Caco-2 (cell line): ENCODE results near the gene MSL1. TPM values are rescaled to one million over a fixed set of nuclear protein-coding genes. Genes with fewer than 3 reads are reported as not detected.

Experiments
- BruUV-seq: library from RNA; stranded (reverse); fragments of 400-500 nt; replicated peaks from 2 replicates; lab custom pipeline; 2021; lab: Mats Ljungman, UMichigan
- CTCF ChIA-PET: fragments of 300-600 bp; sonication (Branson Sonifier 250); formaldehyde crosslinking; loops from one replicate; lab custom pipeline; 2022; ENCODE audit warnings: antibody characterized with exemption; lab: Charles Lee
- POLR2A ChIA-PET: fragments of 300-600 bp; sonication (Branson Sonifier 250); formaldehyde crosslinking; loops from one replicate; lab custom pipeline; 2022; ENCODE audit warnings: antibody characterized with exemption; lab: Charles Lee
- DNase-seq, 2 experiments: peaks; one replicate each; pipeline versions ENCODE4 v3.0.0 to v3.0.0-alpha.2; 2020 to 2022
- H3K27me3 ChIP-seq: replicated peaks from 2 replicates; pipeline ENCODE4 v1.6.0; 2011; ENCODE audit warnings: low read length; ENCODE audit not compliant: control insufficient read depth, insufficient read depth
- H3K36me3 ChIP-seq: 2 replicates; pipeline ENCODE4 v1.5.1; 2011; ENCODE audit warnings: low read length; ENCODE audit not compliant: control insufficient read depth, insufficient read depth
- H3K4me1 ChIP-seq: fragments of 250-450 bp; sonication (Bioruptor Pico); 2 replicates; pipeline ENCODE4 v1.5.1; 2020; ENCODE audit warnings: mild to moderate bottlenecking
- H3K4me3 ChIP-seq: 2 replicates; pipeline ENCODE4 v1.5.1; 2011; ENCODE audit warnings: low read depth, mild to moderate bottlenecking, control low read depth, low read length
- H3K9me3 ChIP-seq: fragments of 250-450 bp; sonication (Bioruptor Pico); 2 replicates; pipeline ENCODE4 v1.5.1; 2020; ENCODE audit warnings: mild to moderate bottlenecking, moderate library complexity
- H3K27ac Mint-ChIP-seq: one replicate; pipeline ENCODE4 v1.8.0; 2022; ENCODE audit warnings: mixed read lengths; ENCODE audit not compliant: unreplicated experiment
- H3K27me3 Mint-ChIP-seq: one replicate; pipeline ENCODE4 v1.8.0; 2022; ENCODE audit warnings: mixed read lengths; ENCODE audit not compliant: insufficient read depth, unreplicated experiment
- H3K36me3 Mint-ChIP-seq: one replicate; pipeline ENCODE4 v1.8.0; 2022; ENCODE audit warnings: mild to moderate bottlenecking, mixed read lengths; ENCODE audit not compliant: insufficient read depth, unreplicated experiment
- H3K4me1 Mint-ChIP-seq: one replicate; pipeline ENCODE4 v1.8.0; 2022; ENCODE audit warnings: low read depth, mixed read lengths; ENCODE audit not compliant: unreplicated experiment
- H3K4me3 Mint-ChIP-seq: one replicate; pipeline ENCODE4 v1.8.0; 2022; ENCODE audit warnings: mild to moderate bottlenecking, moderate library complexity, mixed read lengths; ENCODE audit not compliant: unreplicated experiment
- H3K9me3 Mint-ChIP-seq: one replicate; pipeline ENCODE4 v1.8.0; 2022; ENCODE audit warnings: mixed read lengths; ENCODE audit not compliant: unreplicated experiment
- CTCF ChIP-seq, 2 experiments: fragments of 200-600 bp in 1 of 2; IDR thresholded peaks; 1 replicate in 1 of 2; 2 replicates in 1 of 2; pipeline versions ENCODE4 v1.5.1 to v1.8.0; 2011 to 2022; ENCODE audit warnings: antibody characterized with exemption in 1 of 2, control low read depth in 1 of 2, inconsistent platforms in 1 of 2, low read depth in 1 of 2, low read length in 1 of 2, mild to moderate bottlenecking in 1 of 2, moderate library complexity in 1 of 2; ENCODE audit not compliant: insufficient read depth in 1 of 2, severe bottlenecking in 1 of 2, unreplicated experiment in 1 of 2
- intact Hi-C: fragments of 100-400 bp; cut with micrococcal nuclease; formaldehyde crosslinking; loops from one replicate; pipeline ENCODE4 v1.10.0; 2022; ENCODE audit not compliant: unreplicated experiment
- total RNA-seq: library from RNA; stranded (reverse); gene quantifications from 2 replicates; pipeline ENCODE4 v1.2.3, GENCODE V29; 2022

Gene MSL1
- total RNA-seq, 1 experiment from 2014 or later = 82.6 TPM

DNA sequence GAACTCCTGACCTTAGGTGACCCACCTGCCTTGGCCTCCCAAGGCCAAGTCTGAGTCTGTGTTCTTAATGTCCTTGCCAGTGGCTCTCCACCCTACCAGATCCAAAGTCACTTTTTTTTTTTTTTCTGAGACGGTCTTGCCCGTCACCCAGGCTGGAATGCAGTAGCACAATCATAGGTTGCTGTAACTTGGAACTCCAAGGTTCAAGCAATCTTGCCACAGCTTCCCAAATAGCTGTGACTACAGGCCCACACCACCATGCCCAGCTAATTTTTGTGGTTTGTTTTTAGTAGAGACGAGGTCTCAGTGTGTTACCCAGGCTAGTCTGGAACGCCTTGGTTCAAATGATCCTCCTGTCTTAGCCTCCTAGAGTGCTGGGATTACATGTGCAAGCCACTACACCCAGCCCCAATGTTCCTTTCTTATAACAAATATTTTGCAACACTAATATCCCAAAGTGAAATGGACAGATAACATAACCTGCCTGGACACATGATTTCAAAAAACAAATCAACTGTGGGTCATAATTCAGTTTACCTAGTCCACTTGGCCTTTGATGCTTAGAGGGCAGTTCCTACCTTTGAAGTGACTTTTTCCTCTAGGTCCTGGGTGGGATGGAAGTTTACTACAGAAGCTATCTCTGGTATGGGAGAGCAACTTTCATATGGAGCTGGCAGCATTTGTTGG is 51.5 kb downstream of the MSL1 start:
- H3K4me3 ChIP-seq = no peak overlapping the region
- H3K4me1 ChIP-seq = peaks cover 15% of the 10 kb centered on the region
- no peak for DNase-seq
- Mint-ChIP-seq H3K4me3 (no peak overlapping the region), H3K4me1 (peaks cover 24% of the 10 kb centered on the region), H3K27me3 (no peaks in the 10 kb centered on the region), H3K36me3 (peaks cover 90% of the 10 kb centered on the region), H3K9me3 (no peaks in the 10 kb centered on the region), H3K27ac (no peak overlapping the region)
- H3K27me3 ChIP-seq = no peaks in the 10 kb centered on the region
- CTCF ChIA-PET = no interaction called here
- intact Hi-C loops = no loop called here
- POLR2A ChIA-PET = interaction anchor here (0.7 kb wide), 1 partner anchor 46 kb away, joined by 10 read pairs; no protein-coding TSS in a partner anchor
- BruUV-seq = no TSS peak
- TF ChIP-seq CTCF (IDR thresholded peaks at IDR 0.05; ENCODE audit: insufficient read depth in 1 of 2, low read depth in 1 of 2, low read length in 1 of 2, severe bottlenecking in 1 of 2, unreplicated experiment in 1 of 2) = no peak
- H3K36me3 ChIP-seq = peaks cover 7% of the 10 kb centered on the region
- no peaks in the 10 kb centered on the region for H3K9me3 ChIP-seq

DNA sequence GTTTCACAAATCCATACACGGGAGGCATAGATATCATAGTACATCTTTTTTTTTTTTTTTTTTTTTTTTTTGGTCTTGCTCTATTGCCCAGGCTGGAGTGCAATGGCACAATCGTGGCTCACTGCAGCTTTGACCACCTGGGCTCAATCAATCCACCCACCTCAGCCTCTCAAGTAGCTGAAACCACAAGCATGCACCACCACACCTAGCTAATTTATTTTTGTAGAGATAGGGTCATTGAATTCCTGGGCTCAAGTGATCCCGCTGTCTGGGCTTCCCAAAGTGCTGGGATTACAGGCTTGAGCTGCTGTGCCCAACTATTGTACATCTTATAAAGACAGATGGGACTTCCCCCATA is 52.0 kb downstream of the MSL1 start:
- Mint-ChIP-seq H3K27ac (no peak overlapping the region), H3K4me3 (no peak overlapping the region), H3K9me3 (no peaks in the 10 kb centered on the region), H3K4me1 (peaks cover 21% of the 10 kb centered on the region), H3K27me3 (no peaks in the 10 kb centered on the region), H3K36me3 (peaks cover 85% of the 10 kb centered on the region)
- intact Hi-C loops = no loop called here
- Histone ChIP-seq H3K9me3 (no peaks in the 10 kb centered on the region), H3K4me1 (peaks cover 15% of the 10 kb centered on the region), H3K4me3 (no peak overlapping the region), H3K36me3 (peaks cover 7% of the 10 kb centered on the region), H3K27me3 (no peaks in the 10 kb centered on the region)
- TF ChIP-seq CTCF (IDR thresholded peaks at IDR 0.05; ENCODE audit: insufficient read depth in 1 of 2, low read depth in 1 of 2, low read length in 1 of 2, severe bottlenecking in 1 of 2, unreplicated experiment in 1 of 2) = no peak
- BruUV-seq = no TSS peak
- no peak for DNase-seq
- ChIA-PET CTCF (no interaction called here), POLR2A (interaction anchor here (0.7 kb wide), 2 partner anchors 15 to 46 kb away, joined by 6 to 10 read pairs; no protein-coding TSS in a partner anchor)

GRCh38 chr17:40174514-40174913 is 52.7 kb downstream of the MSL1 start:
- CTCF ChIA-PET = no interaction called here
- no peak for TF ChIP-seq CTCF (IDR thresholded peaks at IDR 0.05; ENCODE audit: insufficient read depth in 1 of 2, low read depth in 1 of 2, low read length in 1 of 2, severe bottlenecking in 1 of 2, unreplicated experiment in 1 of 2)
- Histone ChIP-seq H3K9me3 (no peaks in the 10 kb centered on the region), H3K4me1 (peaks cover 15% of the 10 kb centered on the region), H3K27me3 (no peaks in the 10 kb centered on the region), H3K4me3 (no peak overlapping the region), H3K36me3 (peaks cover 7% of the 10 kb centered on the region)
- H3K27me3 Mint-ChIP-seq = no peaks in the 10 kb centered on the region
- no peak for DNase-seq
- no peak overlapping the region for H3K4me3 Mint-ChIP-seq
- H3K27ac Mint-ChIP-seq = peak overlapping the region; percentile 63
- BruUV-seq = no TSS peak
- POLR2A ChIA-PET = no interaction called here
- intact Hi-C loops = no loop called here
- peaks cover 21% of the 10 kb centered on the region for H3K4me1 Mint-ChIP-seq
- peaks cover 78% of the 10 kb centered on the region for H3K36me3 Mint-ChIP-seq
- H3K9me3 Mint-ChIP-seq = no peaks in the 10 kb centered on the region
